ENCODE data around the gene HPDL.

The HPDL gene

GRCh38 chr1:45354838-45355237 lies 28.1 kb downstream of the HPDL start:
- no peak for DNase-seq

GRCh38 chr1:45355683-45356082 lies 29.0 kb downstream of the HPDL start:
- DNase-seq: no peak

GRCh38 chr1:45356186-45356585 lies 29.5 kb downstream of the HPDL start:
- no peak for DNase-seq

GRCh38 chr1:45359882-45360513 lies 33.3 kb downstream of the HPDL start:
- no peak for DNase-seq

GRCh38 chr1:45360981-45361380 lies 34.3 kb downstream of the HPDL start:
- DNase-seq: peak; percentile 71

- no peak for DNase-seq
Measured at GRCh38 chr1:45364294-45364693, 37.6 kb downstream of the HPDL start.

GRCh38 chr1:45365051-45365450 lies 38.4 kb downstream of the HPDL start:
- DNase-seq: no peak

- DNase-seq: no peak
Measured at GRCh38 chr1:45370575-45370974, 43.9 kb downstream of the HPDL start.

GRCh38 chr1:45373573-45373972 lies 46.9 kb downstream of the HPDL start:
- no peak for DNase-seq

GRCh38 chr1:45375104-45376090 lies 48.7 kb downstream of the HPDL start:
- DNase-seq: no peak

GRCh38 chr1:45378184-45378583 lies 51.5 kb downstream of the HPDL start:
- DNase-seq: no peak

Data from islet precursor cell (in vitro differentiated cells).